NCI-H2029 treated with DMSO at 0.1 percent for 48 hours (cell line): ENCODE data around the gene AKAP13.
A peak's percentile ranks its signal among the peaks of the same experiment; 100 is the strongest.

Experiments
- DNase-seq: peaks from one replicate; lab custom pipeline; 2025; lab: John Stamatoyannopoulos, UW

AKAP13 gene

GRCh38 chr15:85443593-85444087 is 63.2 kb downstream of the AKAP13 start:
- DNase-seq = peak; percentile 73

DNA sequence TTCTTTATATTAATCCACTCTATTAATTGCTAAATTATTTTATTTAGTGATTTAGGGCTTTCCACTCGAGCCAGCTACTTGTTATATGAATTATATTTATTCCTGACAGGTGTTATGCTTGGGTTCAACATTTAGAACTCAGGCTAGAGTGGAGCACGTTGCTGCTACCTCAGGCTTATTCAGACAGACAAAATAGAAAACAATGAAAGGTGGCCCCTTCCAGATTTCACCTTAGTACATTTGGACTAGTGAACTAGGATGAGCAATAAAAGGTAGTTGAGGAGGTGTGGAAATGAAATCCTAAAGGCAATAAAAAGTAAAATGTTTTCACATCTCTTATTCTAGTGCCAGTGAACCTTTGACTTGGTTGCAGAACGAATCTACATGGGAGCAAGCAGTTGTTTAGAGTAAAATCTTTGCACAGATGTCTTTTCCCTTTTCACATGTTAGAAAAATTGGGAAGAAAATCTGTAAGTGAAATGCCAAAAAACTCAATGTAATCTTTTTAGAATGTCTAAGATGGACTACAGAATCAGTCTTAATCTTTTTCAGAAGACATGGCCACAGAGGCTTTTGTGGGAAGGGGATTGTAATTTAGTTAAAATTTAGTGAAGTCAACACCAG is 63.8 kb downstream of the AKAP13 start:
- no peak for DNase-seq

- no peak for DNase-seq
Measured at GRCh38 chr15:85445361-85445760, 65.0 kb downstream of the AKAP13 start.

DNA sequence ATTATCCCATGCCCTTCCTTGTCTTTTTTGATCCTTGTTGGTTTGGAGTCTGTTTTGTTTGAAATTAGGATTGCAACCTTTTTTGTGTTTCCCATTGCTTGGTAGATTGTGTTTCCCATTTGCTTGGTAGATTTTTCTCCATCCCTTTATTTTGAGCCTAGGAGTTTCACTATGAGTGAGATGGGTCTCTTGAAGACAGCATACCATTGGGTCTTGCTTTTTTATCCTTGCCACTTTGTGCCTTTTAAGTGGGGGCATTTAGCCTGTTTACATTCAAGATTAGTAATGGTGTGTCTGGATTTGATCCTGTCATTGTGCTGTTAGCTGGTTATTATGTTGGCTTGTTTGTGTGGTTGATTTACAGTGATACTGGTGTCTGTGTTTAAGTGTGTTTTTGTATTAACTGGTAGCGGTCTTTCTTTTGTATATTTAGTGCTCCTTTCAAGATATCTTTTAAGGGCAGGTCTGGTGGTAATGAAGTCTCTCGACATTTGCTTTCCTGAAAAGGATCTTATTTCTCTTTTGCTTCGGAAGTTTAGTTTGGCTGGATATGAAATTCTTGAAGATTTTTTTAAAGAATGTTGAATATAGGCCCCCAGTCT is 70.8 kb downstream of the AKAP13 start:
- DNase-seq = no peak

DNA sequence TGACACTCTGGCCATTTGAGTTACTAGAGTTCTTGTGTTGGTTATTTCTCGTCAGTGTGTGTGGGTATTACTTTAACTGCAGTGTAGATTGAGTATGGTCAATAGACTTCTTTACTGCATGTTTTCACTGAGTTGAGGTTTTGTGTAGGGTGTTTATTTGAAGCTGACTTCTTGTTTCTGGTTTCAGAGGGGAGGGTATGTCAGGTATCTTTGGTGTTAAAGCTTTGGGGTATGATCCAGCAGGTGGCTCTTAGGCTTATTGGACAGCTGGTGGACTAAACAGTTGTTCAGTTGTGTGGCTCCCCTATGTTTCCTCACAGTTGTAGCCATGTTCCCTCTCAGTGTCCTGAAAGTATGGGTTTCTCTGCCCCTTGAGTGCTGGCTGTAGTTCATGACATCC is 72.0 kb downstream of the AKAP13 start:
- DNase-seq = no peak

DNA sequence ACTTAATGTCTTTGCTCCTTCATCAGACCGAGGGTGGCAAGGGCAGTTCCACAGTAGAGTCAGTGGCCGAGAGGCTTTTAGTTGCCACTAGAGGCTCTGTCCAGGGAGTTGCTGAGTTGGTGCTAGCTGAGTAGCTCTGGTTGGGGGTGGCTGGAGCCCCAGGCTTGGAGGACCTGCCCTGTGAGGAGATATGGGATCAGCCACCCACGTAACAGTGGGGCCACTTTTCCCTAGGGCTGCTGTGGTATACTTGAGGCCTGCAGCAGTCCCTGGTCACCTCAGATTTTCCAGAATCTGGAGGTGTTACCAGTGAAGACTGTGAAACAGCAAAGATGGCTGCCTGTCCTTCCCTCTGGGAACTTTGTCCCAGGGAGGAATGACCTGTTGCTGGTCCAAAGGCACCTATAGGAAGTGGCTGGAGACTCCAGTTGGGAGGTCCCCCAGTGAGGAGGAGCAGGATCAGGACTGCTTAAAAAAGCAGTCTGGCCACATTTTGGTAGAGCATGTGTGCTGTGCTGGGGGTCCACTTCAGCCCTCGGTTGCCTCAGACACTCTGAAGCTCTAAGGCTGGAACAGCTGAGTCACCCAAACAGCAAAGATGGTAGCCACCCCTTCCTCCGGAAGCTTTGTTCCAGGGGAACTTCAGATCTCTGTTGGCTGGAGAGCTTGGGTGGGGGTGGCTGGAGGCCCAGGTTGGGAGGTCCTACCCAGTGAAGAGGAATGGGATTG is 72.9 kb downstream of the AKAP13 start:
- no peak for DNase-seq

DNA sequence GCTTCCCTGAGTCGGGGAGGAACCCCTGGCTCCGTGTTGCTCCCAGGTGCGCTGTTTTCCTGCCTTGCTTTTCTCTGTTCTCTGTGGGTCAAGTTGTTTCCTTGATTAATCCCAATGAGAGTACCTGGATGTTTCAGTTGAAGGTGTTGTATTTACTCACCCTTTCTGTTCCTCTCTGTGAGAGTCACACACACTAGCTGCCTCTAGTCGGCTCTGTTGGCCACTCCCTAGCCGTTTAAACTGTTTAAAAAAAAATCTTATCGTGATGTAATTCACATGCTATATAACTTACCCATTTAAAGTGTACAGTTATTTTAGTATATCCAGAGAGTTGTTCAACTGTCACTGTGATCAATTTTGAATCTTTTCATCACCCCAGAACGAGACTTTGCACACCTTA is 74.0 kb downstream of the AKAP13 start:
- DNase-seq = no peak

DNA sequence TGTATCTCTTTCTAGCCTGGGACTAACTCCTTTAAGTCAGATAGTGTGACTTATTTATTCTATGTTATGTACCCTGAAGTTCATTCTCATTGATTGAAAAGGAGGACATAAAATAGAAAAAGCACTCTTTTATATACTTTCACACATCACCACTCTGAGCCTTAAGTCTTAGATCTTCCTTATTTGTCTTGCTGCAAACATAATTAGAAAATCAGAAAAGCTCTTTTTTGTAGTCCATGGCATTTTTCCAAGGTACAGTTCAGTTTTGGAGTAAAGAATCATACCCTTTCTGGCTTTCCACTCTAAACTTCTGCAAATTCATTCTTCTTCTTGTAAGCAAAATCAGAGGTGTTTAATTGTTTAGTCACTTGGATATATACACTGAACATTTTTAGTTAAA is 75.5 kb downstream of the AKAP13 start:
- DNase-seq = no peak

DNA sequence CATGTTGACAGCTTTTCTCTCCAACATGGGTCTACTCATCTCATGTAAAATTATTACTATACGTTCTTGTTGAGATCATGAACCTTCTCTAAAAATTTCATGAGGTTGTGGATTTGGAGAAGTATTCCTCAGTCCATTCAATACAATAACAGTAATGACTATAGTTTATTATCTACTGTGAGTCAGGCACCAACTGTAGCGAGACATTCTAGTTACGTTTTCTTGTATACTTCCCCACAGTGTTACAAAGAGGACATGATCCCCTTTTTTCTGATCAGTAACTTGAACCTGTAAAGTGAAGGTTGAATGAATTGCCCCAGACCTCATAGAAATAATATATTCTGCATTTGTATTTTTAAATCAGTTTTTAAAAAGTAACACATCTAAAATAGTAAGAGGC is 76.4 kb downstream of the AKAP13 start:
- no peak for DNase-seq

DNA sequence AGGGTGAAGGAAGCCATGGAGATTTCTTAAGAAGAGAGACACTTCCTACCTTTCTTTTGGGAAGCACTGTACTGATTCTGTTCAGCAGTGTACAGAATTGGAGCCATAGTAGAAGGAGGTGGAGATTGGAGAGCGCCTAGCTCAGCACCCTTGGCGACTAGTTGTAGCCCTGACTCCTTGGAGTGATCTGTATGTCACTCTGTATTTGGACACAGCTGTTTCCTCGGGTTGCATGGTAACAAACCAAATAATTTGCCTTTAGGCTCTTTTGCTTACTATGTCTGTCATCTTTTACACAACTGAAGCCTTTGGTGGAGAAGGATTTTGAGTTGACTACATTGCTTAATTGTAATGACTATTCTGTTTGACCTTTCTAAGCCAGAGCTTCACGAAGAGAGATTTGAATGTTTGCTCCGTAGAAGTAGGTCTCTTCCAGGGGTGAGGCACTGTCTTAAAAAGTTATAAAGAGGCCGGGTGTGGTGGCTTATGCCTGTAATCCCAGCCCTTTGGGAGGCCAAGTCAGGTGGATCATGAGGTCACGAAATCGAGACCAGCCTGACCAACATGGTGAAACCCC is 77.1 kb downstream of the AKAP13 start:
- DNase-seq = no peak

- DNase-seq = no peak
Measured at GRCh38 chr15:85458764-85459163, 78.4 kb downstream of the AKAP13 start.

GRCh38 chr15:85462029-85462428 is 81.6 kb downstream of the AKAP13 start:
- no peak for DNase-seq

DNA sequence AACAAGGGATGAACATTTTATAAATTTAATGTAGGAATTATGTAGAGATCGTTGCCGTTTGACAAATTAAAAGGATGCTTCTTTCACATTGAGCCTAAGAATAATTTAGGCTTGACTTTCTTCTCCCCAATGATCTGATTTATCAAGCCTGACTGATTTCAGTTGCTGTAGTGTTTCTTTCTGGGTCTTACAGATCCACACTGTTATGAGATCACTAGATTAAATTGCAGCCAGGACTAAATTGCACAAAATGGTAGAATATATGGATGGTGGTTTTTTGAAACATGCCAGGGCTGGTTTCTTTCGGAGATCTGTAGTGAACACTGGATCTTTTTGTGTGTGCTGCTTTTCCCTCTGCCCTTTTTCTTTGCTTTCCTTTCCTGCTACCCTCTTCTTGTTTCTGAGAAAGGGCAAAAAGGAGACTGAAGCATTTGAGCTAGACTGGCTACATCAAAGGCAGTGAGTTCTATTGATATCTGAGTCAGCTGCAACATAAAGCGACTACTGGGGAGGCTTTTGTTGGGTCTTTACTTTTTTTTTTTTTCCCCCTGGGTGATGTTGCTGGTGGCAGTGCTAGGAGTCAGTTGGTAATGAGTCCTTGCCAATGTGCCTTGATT is 83.0 kb downstream of the AKAP13 start:
- DNase-seq = no peak

DNA sequence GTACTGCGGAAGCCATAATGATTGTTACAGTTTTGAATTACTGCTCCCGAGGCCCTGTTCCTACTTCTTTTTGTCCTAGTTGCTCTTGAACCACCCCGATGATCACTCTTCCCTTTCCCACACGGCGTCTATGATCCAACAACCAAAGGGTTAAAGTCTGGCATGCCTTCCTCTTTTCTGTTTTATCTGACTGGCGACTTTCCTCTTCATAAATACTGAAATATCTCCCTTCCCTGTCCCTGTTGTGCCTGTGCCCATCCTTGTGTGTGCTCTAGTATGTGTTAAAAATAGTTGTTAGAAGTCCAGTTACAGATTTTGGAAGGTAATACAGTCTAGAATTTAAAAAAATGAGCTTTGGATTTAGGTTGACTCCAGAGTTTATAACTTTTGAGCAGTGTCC is 83.6 kb downstream of the AKAP13 start:
- DNase-seq = no peak

DNA sequence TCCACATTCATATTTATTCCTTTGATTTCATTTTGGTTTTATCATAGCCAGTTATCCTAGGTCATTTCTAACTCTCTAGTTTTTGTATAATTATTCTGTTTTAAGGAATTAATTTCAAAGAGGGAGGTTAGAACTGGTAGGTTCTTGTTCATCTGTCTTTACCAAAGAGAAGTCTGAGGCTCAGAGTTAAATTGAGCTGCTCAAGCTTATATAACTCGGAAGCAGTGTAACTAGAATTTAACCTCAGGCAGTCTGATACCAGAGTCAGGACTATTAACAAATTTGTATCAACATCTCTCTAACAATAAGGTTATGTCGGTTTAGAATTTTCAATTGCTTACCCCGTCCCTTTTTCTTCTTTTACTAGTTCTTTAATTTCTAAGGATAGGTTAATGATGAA is 84.1 kb downstream of the AKAP13 start:
- no peak for DNase-seq

GRCh38 chr15:85470563-85471271 is 90.3 kb downstream of the AKAP13 start:
- DNase-seq = no peak

DNA sequence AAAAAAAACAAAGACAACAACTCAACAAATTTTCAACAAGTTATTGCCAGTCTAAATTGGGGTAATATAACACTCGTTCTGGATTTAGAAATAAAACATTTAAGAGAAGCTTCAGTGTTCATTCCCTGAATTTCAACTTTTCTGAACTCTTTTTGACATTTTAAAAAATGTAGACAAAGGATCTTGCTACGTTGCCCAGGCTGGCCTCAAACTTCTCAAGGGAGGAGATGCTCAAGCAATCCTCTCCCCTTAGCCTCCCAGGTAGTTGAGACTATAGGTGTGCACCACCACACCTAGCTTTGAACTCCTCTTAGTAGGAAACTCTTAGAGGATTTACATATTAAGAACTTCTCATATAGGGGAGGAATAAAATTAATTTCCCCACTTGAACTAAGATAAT is 91.9 kb downstream of the AKAP13 start:
- no peak for DNase-seq

- DNase-seq = no peak
Measured at GRCh38 chr15:85473455-85473854, 93.1 kb downstream of the AKAP13 start.

GRCh38 chr15:85474700-85475316 is 94.4 kb downstream of the AKAP13 start:
- DNase-seq = no peak

DNA sequence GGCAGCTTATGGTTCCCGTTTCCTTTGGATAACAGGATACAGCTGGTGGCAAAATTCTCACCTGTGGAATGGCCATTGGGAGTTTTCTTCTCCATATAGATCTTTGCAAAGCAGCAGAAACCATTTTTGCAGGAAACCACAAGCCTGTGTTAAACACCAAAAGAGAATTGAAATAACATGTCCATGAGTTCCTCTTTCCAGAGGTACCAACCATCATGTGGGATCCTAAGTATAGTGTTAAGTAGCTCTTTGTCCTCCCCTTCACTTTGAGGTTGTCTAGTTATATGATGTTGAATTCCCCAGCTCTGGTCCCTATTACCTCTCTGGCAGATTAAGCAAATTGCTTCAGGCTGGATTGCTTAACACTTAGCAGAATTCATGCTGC is 94.9 kb downstream of the AKAP13 start:
- no peak for DNase-seq

- no peak for DNase-seq
Measured at GRCh38 chr15:85475711-85476110, 95.3 kb downstream of the AKAP13 start.

- DNase-seq = no peak
Measured at GRCh38 chr15:85477061-85477460, 96.7 kb downstream of the AKAP13 start.
